HepG2 (cell line): ENCODE data around the gene PPP1R12C. TPM values are rescaled to one million over a fixed set of nuclear protein-coding genes. Genes with fewer than 3 reads are reported as not detected.

ENCODE experiments used
- ATAC-seq: fragments of 200-7000 bp; cut with Tn5 transposase; 3 replicates; pipeline ENCODE4 v1.9.1; 2020; ENCODE audit warnings: mild to moderate bottlenecking, moderate library complexity
- BruUV-seq: library from RNA; stranded (reverse); fragments of 400-500 nt; replicated peaks from 2 replicates; lab custom pipeline; 2021; lab: Mats Ljungman, UMichigan
- CTCF ChIA-PET: fragments of 300-600 bp; formaldehyde crosslinking; extraction: SDS; loops from one replicate; lab custom pipeline; 2021; ENCODE audit warnings: low total read pairs, inconsistent platforms, low intra/inter-chr PET ratio; lab: Yijun Ruan, JAX
- POLR2A ChIA-PET: fragments of 350-600 bp; sonication (Branson Sonifier 250); formaldehyde crosslinking; loops from one replicate; lab custom pipeline; 2020; ENCODE audit warnings: antibody characterized with exemption, inconsistent platforms; lab: Yijun Ruan, JAX
- DNase-seq: peaks from one replicate; pipeline ENCODE4 v3.0.0-alpha.2; 2015; ENCODE audit warnings: low spot score
- FAIRE-seq: peaks from 3 replicates; lab custom pipeline; 2011; peaks lifted over from hg19 to GRCh38; lab: Jason Lieb, UNC
- H2AFZ ChIP-seq: one replicate; pipeline ENCODE4 v1.6.1; 2011; ENCODE audit warnings: low read length, inconsistent platforms
- H3K27ac ChIP-seq: fragments of 300-600 bp; 3 replicates; pipeline ENCODE4 v1.8.0; 2011; ENCODE audit warnings: mixed run types, mild to moderate bottlenecking, mixed read lengths, low read length, inconsistent platforms; ENCODE audit not compliant: insufficient read depth; ENCODE audit errors: extremely low read length
- H3K27me3 ChIP-seq, 2 experiments: fragments of 200-600 bp in 1 of 2; 2 replicates in 1 of 2; 3 replicates in 1 of 2; pipeline versions ENCODE4 v1.6.0 to v1.8.0; 2011; ENCODE audit warnings: low read length in 2 of 2, mild to moderate bottlenecking in 2 of 2, moderate library complexity in 2 of 2, inconsistent platforms in 1 of 2; ENCODE audit not compliant: insufficient read depth in 2 of 2, control insufficient read depth in 1 of 2
- H3K36me3 ChIP-seq, 2 experiments: fragments of 200-600 bp in 1 of 2; replicated peaks in 1 of 2; 2 replicates in 1 of 2; 3 replicates in 1 of 2; pipeline versions ENCODE4 v1.5.1 to v1.8.0; 2011; ENCODE audit warnings: low read length in 2 of 2, inconsistent platforms in 1 of 2; ENCODE audit not compliant: insufficient read depth in 2 of 2, control insufficient read depth in 1 of 2
- H3K4me1 ChIP-seq: 2 replicates; pipeline ENCODE4 v1.5.1; 2012; ENCODE audit warnings: low read length, inconsistent platforms; ENCODE audit not compliant: insufficient read depth
- H3K4me2 ChIP-seq: 2 replicates; pipeline ENCODE4 v1.6.0; 2011; ENCODE audit warnings: low read depth, low read length, inconsistent platforms
- H3K4me3 ChIP-seq, 3 experiments: fragments of 200-600 bp in 1 of 3; sonication (generic), shearing (Covaris generic) in 1 of 3; replicated peaks in 1 of 3; 2 replicates each; pipeline ENCODE4 v1.5.1; 2011 to 2016; ENCODE audit warnings: low read length in 3 of 3, inconsistent platforms in 2 of 3, low read depth in 2 of 3, mild to moderate bottlenecking in 2 of 3, control low read depth in 1 of 3, mixed read lengths in 1 of 3; ENCODE audit not compliant: insufficient read depth in 1 of 3
- H3K79me2 ChIP-seq: one replicate; pipeline ENCODE4 v1.6.1; 2011; ENCODE audit warnings: low read length, inconsistent platforms; ENCODE audit not compliant: insufficient read depth
- H3K9ac ChIP-seq: 2 replicates; pipeline ENCODE4 v1.6.0; 2011; ENCODE audit warnings: mild to moderate bottlenecking, low read depth, low read length, inconsistent platforms; ENCODE audit not compliant: insufficient read depth
- H3K9me3 ChIP-seq: 2 replicates; pipeline ENCODE4 v1.5.1; 2012; ENCODE audit warnings: mild to moderate bottlenecking, low read length
- H4K20me1 ChIP-seq: 2 replicates; pipeline ENCODE4 v1.6.0; 2011; ENCODE audit warnings: inconsistent platforms, mild to moderate bottlenecking, low read length, moderate library complexity; ENCODE audit not compliant: insufficient read depth
- KAT8 ChIP-seq: IDR thresholded peaks from 2 replicates; pipeline ENCODE4 v1.6.1; 2016; ENCODE audit warnings: missing genetic modification reagents, missing compliant biosample characterization
- KDM2A ChIP-seq: sonication (generic); formaldehyde crosslinking; IDR thresholded peaks from 2 replicates; pipeline ENCODE4 v1.4.0; 2020; ENCODE audit warnings: low read depth, missing genetic modification reagents, borderline replicate concordance
- MAZ ChIP-seq, 2 experiments: sonication (generic) in 1 of 2; formaldehyde crosslinking in 1 of 2; IDR thresholded peaks; 2 replicates each; pipeline versions ENCODE4 v1.5.0 to v1.6.1; 2012 to 2020; ENCODE audit warnings: low read depth in 2 of 2, mild to moderate bottlenecking in 2 of 2, borderline replicate concordance in 1 of 2, improper control_type of control experiment in 1 of 2, low read length in 1 of 2, missing genetic modification reagents in 1 of 2, moderate library complexity in 1 of 2
- NR2F6 ChIP-seq, 2 experiments: IDR thresholded peaks; 2 replicates each; pipeline ENCODE4 v1.6.1; 2016; ENCODE audit warnings: antibody characterized with exemption in 1 of 2, mild to moderate bottlenecking in 1 of 2
- RBM39 ChIP-seq: fragments of 200-400 bp; formaldehyde crosslinking; IDR thresholded peaks from one replicate; pipeline ENCODE4 v1.6.1; 2018; ENCODE audit warnings: antibody characterized with exemption, mild to moderate bottlenecking, low read depth, low read length; ENCODE audit not compliant: poor library complexity, severe bottlenecking
- ZNF496 ChIP-seq: sonication (generic); formaldehyde crosslinking; IDR thresholded peaks from 2 replicates; pipeline ENCODE4 v1.8.1; 2023; ENCODE audit warnings: mild to moderate bottlenecking, moderate library complexity, missing genetic modification reagents; ENCODE audit not compliant: insufficient replicate concordance
- ZNF510 ChIP-seq: sonication (generic); formaldehyde crosslinking; IDR thresholded peaks from 2 replicates; pipeline ENCODE4 v1.4.0; 2020; ENCODE audit warnings: low read depth, mild to moderate bottlenecking, missing genetic modification reagents
- ZNF605 ChIP-seq: sonication (generic); formaldehyde crosslinking; IDR thresholded peaks from 2 replicates; pipeline ENCODE4 v1.8.0; 2022; ENCODE audit warnings: mild to moderate bottlenecking, missing genetic modification reagents
- ZSCAN20 ChIP-seq: sonication (generic); formaldehyde crosslinking; IDR thresholded peaks from 2 replicates; pipeline ENCODE4 v1.4.0; 2020; ENCODE audit warnings: missing genetic modification reagents, mild to moderate bottlenecking, borderline replicate concordance
- ZSCAN21 ChIP-seq: sonication (generic); formaldehyde crosslinking; IDR thresholded peaks from 2 replicates; pipeline ENCODE4 v1.8.0; 2022; ENCODE audit warnings: mild to moderate bottlenecking, missing genetic modification reagents, moderate library complexity, borderline replicate concordance
- WGBS: methylation state at CpG from one replicate; pipeline ENCODE4 v1.1.6; 2017; ENCODE audit warnings: low lambda C conversion rate; 5-methylcytosine and 5-hydroxymethylcytosine counted together
- in situ Hi-C: cut with HindIII; loops from 2 replicates; pipeline ENCODE4 v1.10.0; 2017; ENCODE audit warnings: low pct_unique_long_range_greater_than_20kb; ENCODE audit not compliant: extremely low pct_ligation_motif_present
- intact Hi-C: fragments of 100-400 bp; cut with micrococcal nuclease; formaldehyde crosslinking; loops from one replicate; pipeline ENCODE4 v1.10.0; 2022; ENCODE audit not compliant: unreplicated experiment
- polyA plus RNA-seq, 8 experiments: library from polyadenylated mRNA; depleted of rRNA in 3 of 8; stranded (reverse) in 7 of 8; unstranded in 1 of 8; fragments of >200 nt; fragmentation: Illumina TruSeq in 4 of 8; extraction: Trizol in 4 of 8; gene quantifications; 2 replicates each; pipeline versions ENCODE4 v1.2.1 to v1.2.3, GENCODE V29; 2011 to 2016; ENCODE audit warnings: low read depth in 4 of 8, missing spikeins in 1 of 8, mixed read lengths in 1 of 8; ENCODE audit not compliant: insufficient read depth in 1 of 8
- total RNA-seq, 5 experiments: library from RNA; depleted of rRNA; stranded (reverse); fragments of >200 nt; fragmentation: Illumina TruSeq; extraction: Trizol; gene quantifications; 2 replicates each; pipeline ENCODE4 v1.2.3, GENCODE V29; 2016; ENCODE audit warnings: low read depth in 1 of 5
- TF ChIP-seq, protein P1 (sequence below): sonication (generic); formaldehyde crosslinking; IDR thresholded peaks from 2 replicates; pipeline ENCODE4 v1.4.0; 2020; ENCODE audit warnings: missing genetic modification reagents
- TF ChIP-seq, protein P2 (sequence below): sonication (generic); formaldehyde crosslinking; IDR thresholded peaks from 2 replicates; pipeline ENCODE4 v1.4.0; 2020; ENCODE audit warnings: missing genetic modification reagents
- TF ChIP-seq, protein P3 (sequence below): sonication (generic); formaldehyde crosslinking; IDR thresholded peaks from 2 replicates; pipeline ENCODE4 v1.4.0; 2020; ENCODE audit warnings: missing genetic modification reagents

The PPP1R12C gene
- total and polyA plus RNA-seq, 2 of the 13 experiments (the other 11 are each of a cell fraction or from before 2014, with no cell fraction given), result 29.7 to 30.3 TPM

DNA sequence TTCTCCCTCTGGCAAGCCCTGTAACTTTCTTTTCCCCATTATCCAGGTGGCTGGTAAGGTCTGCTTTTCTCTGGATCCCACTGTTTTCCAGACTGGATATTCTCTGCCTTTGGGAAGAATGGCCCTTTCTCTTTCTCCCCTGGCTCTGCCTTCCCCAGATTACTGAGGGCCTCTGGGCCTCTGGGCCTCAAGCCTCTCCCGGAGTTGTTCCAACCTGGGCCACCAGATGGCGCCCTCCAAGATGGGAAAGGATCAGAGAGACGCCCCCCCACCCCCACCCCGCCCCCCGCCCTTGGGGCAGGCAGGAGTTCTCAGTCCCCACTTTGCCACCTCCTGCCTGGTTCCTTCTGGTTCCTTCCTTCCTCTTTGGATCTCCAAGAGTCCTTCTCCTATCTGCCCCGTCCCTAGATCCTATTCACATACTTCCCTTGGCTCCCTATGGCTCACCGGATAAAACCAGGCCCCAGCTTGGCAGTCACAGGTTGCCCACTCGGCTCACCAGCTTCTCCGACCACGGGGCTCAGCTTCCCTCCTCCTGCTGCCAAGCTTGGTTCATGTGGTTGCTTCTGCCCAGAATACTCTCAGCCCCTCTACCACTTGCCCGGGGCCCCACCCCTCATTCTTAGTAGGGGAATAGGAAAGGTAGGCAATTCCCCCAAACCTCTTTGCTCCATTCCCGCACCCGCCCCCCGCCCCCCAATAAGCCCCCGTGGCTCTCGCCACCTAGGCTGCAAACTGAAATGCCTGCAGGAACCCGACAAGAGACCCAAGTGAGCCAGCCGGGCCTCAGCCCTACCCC lies 28.7 kb downstream of the PPP1R12C start:
- H3K9me3 ChIP-seq, result no peaks in the 10 kb centered on the region
- intact Hi-C loops, result loop anchor here (1.0 kb wide), 1 partner anchor 44 kb away; no protein-coding TSS in a partner anchor
- H2AFZ ChIP-seq, result no peak overlapping the region
- no peak overlapping the region for H3K9ac ChIP-seq
- ATAC-seq (peak; percentile 63), FAIRE-seq (no peak), DNase-seq (peak; percentile 59)
- BruUV-seq, result no TSS peak
- CTCF ChIA-PET, result interaction anchor here (0.8 to 1.3 kb wide), 2 partner anchors 11 to 44 kb away, joined by 5 to 9 read pairs; no protein-coding TSS in a partner anchor
- H3K4me1 ChIP-seq, result no peaks in the 10 kb centered on the region
- no peak overlapping the region for H3K4me2 ChIP-seq
- no peak overlapping the region for H3K27ac ChIP-seq
- H3K4me3 ChIP-seq, result no peak overlapping the region
- no peaks in the 10 kb centered on the region for H3K79me2 ChIP-seq
- in situ Hi-C loops, result loop anchor here (5.0 kb wide), 1 partner anchor 34 kb away; no protein-coding TSS in a partner anchor
- H3K36me3 ChIP-seq, result peaks cover 0 to 1% of the 10 kb centered on the region in 2 experiments; a peak in 1 of 5 replicates
- POLR2A ChIA-PET, result no interaction called here
- 47% methylated on average over 17 of the region's 18 CpGs for WGBS
- H4K20me1 ChIP-seq, result peaks cover 6% of the 10 kb centered on the region; the same call in 1 of the 2 replicates
- H3K27me3 ChIP-seq, result no peaks in the 10 kb centered on the region
- TF ChIP-seq MAZ (IDR thresholded peaks at IDR 0.05; ENCODE audit: borderline replicate concordance, low read depth, low read length) (no peak), MAZ (CRISPR knock-in tag; IDR thresholded peaks at IDR 0.05; ENCODE audit: low read depth) (no peak), ZNF605 (no peak), ZSCAN20 (no peak), NR2F6 (IDR thresholded peaks at IDR 0.05) (no peak), NR2F6 (CRISPR knock-in tag; IDR thresholded peaks at IDR 0.05) (no peak), RBM39 (no peak), ZNF510 (CRISPR knock-in tag) (no peak), ZSCAN21 (no peak), KDM2A (CRISPR knock-in tag) (no peak), KAT8 (CRISPR knock-in tag) (no peak), ZNF496 (CRISPR knock-in tag) (no peak)
- TF ChIP-seq, protein P1, sequence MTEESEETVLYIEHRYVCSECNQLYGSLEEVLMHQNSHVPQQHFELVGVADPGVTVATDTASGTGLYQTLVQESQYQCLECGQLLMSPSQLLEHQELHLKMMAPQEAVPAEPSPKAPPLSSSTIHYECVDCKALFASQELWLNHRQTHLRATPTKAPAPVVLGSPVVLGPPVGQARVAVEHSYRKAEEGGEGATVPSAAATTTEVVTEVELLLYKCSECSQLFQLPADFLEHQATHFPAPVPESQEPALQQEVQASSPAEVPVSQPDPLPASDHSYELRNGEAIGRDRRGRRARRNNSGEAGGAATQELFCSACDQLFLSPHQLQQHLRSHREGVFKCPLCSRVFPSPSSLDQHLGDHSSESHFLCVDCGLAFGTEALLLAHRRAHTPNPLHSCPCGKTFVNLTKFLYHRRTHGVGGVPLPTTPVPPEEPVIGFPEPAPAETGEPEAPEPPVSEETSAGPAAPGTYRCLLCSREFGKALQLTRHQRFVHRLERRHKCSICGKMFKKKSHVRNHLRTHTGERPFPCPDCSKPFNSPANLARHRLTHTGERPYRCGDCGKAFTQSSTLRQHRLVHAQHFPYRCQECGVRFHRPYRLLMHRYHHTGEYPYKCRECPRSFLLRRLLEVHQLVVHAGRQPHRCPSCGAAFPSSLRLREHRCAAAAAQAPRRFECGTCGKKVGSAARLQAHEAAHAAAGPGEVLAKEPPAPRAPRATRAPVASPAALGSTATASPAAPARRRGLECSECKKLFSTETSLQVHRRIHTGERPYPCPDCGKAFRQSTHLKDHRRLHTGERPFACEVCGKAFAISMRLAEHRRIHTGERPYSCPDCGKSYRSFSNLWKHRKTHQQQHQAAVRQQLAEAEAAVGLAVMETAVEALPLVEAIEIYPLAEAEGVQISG (CRISPR knock-in tag), result 0 out of 2 replicates have a peak, but pooled peaks have one; percentile 29
- TF ChIP-seq, protein P2, sequence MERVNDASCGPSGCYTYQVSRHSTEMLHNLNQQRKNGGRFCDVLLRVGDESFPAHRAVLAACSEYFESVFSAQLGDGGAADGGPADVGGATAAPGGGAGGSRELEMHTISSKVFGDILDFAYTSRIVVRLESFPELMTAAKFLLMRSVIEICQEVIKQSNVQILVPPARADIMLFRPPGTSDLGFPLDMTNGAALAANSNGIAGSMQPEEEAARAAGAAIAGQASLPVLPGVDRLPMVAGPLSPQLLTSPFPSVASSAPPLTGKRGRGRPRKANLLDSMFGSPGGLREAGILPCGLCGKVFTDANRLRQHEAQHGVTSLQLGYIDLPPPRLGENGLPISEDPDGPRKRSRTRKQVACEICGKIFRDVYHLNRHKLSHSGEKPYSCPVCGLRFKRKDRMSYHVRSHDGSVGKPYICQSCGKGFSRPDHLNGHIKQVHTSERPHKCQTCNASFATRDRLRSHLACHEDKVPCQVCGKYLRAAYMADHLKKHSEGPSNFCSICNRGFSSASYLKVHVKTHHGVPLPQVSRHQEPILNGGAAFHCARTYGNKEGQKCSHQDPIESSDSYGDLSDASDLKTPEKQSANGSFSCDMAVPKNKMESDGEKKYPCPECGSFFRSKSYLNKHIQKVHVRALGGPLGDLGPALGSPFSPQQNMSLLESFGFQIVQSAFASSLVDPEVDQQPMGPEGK (CRISPR knock-in tag), result peak; percentile 47; the same call in 1 of the 2 replicates
- TF ChIP-seq, protein P3, sequence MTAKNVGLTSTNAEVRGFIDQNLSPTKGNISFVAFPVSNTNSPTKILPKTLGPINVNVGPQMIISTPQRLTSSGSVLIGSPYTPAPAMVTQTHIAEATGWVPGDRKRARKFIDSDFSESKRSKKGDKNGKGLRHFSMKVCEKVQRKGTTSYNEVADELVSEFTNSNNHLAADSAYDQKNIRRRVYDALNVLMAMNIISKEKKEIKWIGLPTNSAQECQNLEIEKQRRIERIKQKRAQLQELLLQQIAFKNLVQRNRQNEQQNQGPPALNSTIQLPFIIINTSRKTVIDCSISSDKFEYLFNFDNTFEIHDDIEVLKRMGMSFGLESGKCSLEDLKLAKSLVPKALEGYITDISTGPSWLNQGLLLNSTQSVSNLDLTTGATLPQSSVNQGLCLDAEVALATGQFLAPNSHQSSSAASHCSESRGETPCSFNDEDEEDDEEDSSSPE, result no peak
